GM19351 (cell line): ENCODE data around the gene OGFOD3.

Experiments used
- ATAC-seq: cut with Tn5 transposase; IDR thresholded peaks from one replicate; pipeline ENCODE4 v1.9.1; 2021; ENCODE audit warnings: mild to moderate bottlenecking, moderate library complexity; ENCODE audit not compliant: unreplicated experiment

OGFOD3 gene

GRCh38 chr17:82447876-82448275 is 29.5 kb upstream of the OGFOD3 start:
- ATAC-seq = no peak

DNA sequence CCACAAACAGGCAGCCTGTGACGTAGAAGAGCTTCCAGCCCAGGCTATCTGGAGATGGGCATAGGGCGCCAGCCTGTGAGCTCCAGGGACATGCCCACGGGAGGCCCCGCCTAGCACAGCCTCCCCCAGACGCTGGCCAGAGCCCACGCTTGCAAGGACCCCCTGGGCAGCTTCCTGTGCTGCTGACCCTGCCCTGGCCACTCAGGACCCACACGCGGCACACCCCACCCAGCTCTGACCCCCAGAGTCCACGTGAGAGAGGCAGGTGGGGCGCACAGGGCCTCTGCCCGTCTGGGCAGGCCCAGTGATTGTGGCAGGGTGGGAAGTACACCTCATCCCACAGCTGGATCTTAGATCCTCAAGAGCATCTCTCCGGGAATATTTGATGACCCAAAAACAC is 28.3 kb upstream of the OGFOD3 start:
- ATAC-seq = no peak

- ATAC-seq = no peak
These were observed 27.7 kb upstream of the OGFOD3 start for GRCh38 chr17:82446124-82446523.

- ATAC-seq = no peak
These were observed 27.2 kb upstream of the OGFOD3 start for GRCh38 chr17:82445542-82445941.

DNA sequence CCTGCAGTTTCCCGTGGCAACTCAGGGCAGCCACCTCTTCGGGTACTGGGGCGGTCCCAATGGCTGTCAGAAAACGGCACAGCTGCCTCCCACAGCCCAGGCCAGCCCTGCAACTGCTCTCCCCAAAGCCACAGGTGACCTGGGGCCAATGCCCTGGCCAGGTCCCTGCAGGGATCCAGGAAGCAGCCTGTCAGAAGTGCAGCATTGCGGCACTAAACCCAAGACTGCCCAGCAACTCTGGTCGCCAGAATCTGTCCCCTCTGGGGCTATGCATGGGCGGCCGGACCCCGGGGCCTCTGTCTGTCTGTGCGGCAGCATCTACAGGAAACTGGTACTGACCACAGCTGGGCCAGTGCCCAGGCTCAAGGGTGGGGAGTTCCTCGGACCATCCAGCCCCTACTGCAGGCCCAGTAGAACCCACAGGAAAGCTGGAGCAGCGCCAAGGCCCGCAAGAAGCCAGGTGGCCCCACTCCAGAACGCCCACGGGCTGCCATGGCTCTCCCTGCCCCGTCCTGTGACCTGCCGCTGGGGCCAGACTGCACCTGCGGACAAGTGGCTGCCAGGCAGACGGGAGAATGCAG is 26.6 kb upstream of the OGFOD3 start:
- ATAC-seq = no peak

GRCh38 chr17:82444284-82444893 is 26.0 kb upstream of the OGFOD3 start:
- no peak for ATAC-seq

- ATAC-seq = no peak
These were observed 25.3 kb upstream of the OGFOD3 start for GRCh38 chr17:82443465-82444283.

GRCh38 chr17:82442643-82443464 is 24.5 kb upstream of the OGFOD3 start:
- ATAC-seq = no peak

GRCh38 chr17:82441691-82442487 is 23.5 kb upstream of the OGFOD3 start:
- ATAC-seq = no peak

DNA sequence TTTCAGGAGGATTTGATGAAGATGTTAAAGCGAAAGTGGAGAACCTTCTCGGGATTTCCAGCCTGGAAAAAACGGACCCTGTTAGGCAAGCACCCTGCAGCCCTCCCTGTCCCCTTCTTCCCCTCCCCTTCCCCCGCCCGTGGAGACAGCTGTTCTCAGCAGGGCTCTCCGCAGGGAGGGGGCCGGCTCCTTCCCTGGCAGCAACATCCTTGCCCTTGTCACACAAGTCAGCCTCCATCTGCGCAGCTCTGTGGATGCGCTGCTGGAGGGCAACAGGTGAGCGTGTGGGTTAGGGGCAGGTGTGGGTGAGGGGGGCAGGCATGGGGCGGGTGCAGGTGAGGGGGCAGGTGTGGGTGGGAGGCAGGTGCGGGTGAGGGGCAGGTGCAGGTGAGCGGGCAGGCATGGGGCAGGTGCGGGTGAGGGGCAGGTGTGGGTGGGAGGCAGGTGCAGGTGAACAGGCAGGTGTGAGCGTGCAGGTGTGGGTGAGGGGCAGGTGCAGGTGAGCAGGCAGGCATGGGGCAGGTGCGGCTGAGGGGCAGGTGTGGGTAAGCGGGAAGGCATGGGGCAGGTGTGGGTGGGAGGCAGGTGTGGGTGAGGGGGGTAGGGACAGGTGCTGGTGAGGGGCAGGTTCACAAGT is 22.7 kb upstream of the OGFOD3 start:
- ATAC-seq = no peak

DNA sequence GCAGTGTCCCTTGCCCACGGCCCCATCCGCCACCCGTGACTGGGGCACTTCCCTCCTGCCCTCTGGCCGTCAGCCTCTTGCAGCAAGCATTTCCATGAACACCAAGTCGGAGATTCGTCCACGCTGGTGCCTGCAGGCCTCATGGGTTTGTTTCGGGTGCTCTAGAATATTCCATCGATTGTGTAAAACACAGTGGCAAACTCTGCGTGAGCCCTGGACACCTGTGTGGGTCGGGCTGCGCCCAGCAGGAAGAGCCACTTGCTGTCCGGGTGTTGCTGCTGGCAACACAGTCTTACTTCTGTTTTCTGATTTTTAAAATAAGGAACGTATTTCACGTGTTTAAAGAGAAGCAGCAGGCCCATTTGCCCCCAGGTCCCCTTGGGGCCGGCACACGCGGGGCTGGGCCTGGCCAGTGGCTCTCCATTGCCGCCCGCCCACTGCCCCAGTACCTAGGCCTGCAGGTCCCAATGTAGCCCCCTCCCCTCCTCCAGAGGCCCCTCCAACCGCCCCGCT is 22.1 kb upstream of the OGFOD3 start:
- ATAC-seq = no peak

GRCh38 chr17:82439829-82440365 is 21.5 kb upstream of the OGFOD3 start:
- ATAC-seq = no peak

- no peak for ATAC-seq
These were observed 20.9 kb upstream of the OGFOD3 start for GRCh38 chr17:82439194-82439828.

GRCh38 chr17:82438401-82439193 is 20.2 kb upstream of the OGFOD3 start:
- ATAC-seq = no peak

DNA sequence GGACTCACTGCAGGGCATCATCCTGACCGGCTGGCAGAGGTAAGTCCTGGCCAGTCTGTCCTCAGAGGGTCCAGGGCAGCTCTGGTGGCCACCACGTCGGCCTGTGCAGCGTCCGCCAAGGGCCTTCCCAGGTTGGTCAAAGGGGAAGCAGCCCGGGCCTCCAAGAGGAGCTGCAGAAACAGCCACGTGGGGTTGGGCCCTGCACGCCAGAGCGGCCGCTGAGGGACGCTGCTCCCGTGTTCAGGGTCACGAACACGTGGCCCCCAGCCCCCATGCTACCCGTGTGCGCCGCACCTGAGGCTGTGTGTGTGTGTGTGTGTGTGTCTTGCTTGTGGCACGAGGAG is 18.9 kb upstream of the OGFOD3 start:
- ATAC-seq = no peak

GRCh38 chr17:82436601-82437324 is 18.4 kb upstream of the OGFOD3 start:
- ATAC-seq = no peak
